Dermis microvascular lymphatic vessel endothelial cell (primary cell): ENCODE measurements around the gene CYP2W1. TPM values are rescaled to one million over a fixed set of nuclear protein-coding genes. Genes with fewer than 3 reads are reported as not detected.
A peak's percentile ranks its signal among the peaks of the same experiment; 100 is the strongest.

Experiments
- DNase-seq, 2 donors: peaks; one replicate each; pipeline versions ENCODE4 v3.0.0 to v3.0.0-alpha.2; 2010; ENCODE audit warnings: low read depth in 2 of 2
- total RNA-seq: library from RNA; depleted of rRNA; stranded (reverse); fragments of >200 nt; gene quantifications from 2 replicates; pipeline ENCODE4 v1.2.1, GENCODE V29; 2014

Gene CYP2W1
- total RNA-seq, 1 donor from 2014 or later: not detected

GRCh38 chr7:1014681-1015080, 31.7 kb downstream of the CYP2W1 start:
- no peak for DNase-seq

DNA sequence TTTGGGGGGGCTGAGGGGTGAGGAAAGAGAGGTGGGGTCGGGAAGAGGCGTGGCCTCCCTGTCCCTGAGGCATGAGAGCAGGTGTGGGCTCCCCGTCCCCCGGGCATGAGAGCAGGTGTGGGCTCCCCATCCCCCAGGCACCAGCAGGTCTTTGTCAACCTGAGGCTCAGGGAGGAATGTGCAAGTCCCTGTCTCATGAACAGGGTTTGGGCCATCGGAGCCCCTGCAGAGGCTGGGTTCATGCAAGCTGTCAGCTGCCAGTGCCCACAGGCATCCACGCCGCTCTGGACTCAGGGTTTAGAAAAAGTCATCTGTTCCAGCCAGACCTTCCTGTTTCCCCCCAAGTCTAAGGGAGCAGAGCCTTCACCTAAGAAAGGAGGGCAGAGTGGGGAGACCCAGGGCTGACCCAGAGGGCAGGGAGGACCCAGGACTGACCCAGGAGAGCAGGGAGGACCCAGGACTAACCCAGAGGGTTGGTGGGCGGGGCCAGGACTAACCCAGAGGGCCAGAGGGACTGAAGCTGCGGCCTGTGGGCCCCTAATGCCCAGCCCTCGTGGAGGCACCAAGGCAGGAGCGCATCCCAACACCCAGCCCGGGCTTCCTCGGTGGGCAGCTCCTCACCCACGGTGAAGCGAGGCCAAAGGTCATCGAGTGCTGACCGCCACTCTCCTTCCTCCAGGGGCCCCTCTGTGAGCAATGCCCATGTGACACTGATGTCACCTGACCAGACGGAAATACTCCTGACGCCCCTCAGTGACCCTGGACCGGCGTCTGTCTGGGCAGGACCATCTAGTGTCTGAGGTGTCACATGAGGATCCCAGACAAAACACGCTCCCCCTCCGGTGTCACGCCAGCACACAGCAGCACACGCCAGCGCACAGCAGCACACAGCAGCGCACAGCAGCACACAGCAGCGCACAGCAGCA, 32.5 kb downstream of the CYP2W1 start:
- peak; percentile 39 to 65 for DNase-seq

- DNase-seq: no peak
Observed at GRCh38 chr7:1016577-1017531, 33.9 kb downstream of the CYP2W1 start.

- DNase-seq: no peak
Observed at GRCh38 chr7:1017586-1018333, 34.8 kb downstream of the CYP2W1 start.

GRCh38 chr7:1018334-1018695, 35.3 kb downstream of the CYP2W1 start:
- no peak for DNase-seq

GRCh38 chr7:1019255-1019785, 36.3 kb downstream of the CYP2W1 start:
- DNase-seq: no peak

GRCh38 chr7:1019789-1020610, 37.0 kb downstream of the CYP2W1 start:
- no peak for DNase-seq

- peak in 1 of 2 donors; percentile 35 for DNase-seq
Observed at GRCh38 chr7:1020849-1021251, 37.9 kb downstream of the CYP2W1 start.

DNA sequence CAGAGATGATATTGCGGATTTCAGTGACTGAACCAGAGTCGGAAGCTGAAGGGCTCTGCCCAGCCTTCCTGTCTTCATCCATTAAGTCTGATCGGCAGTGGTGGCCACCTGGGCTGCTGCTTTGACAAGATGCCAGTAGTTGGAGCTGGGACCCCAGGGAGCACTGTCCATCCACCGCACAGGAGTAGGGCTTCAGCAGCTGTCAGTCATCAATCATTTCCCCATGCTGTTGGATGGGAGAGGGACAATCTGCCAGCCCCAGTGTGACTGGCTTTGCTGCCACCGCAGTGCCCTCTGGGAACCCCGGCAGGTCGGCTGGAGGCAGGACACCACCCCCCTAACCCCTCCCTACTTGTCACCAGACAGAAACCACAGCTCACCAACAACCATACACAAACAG, 38.4 kb downstream of the CYP2W1 start:
- no peak for DNase-seq

DNA sequence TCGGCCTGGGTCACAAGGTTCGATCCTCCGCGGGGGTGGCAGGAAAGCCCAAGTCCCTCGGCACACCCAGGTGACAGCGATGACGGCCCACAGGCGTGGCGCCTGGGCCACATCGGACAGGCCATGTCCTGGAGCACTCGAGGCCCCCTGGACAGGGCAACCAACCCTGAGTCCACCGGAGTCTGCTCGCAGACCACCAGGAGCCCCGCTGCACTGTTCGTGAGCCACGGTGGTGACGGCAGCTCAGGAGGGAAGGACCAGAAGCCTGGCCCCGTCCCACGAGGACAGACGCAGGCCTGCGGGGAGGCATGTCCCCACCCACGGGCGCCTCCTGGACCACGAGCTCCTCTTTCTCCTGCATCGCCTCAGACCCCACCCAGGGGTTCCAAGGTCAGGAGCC, 39.0 kb downstream of the CYP2W1 start:
- no peak for DNase-seq

GRCh38 chr7:1022356-1022755, 39.4 kb downstream of the CYP2W1 start:
- DNase-seq: no peak

GRCh38 chr7:1022801-1023465, 40.0 kb downstream of the CYP2W1 start:
- no peak for DNase-seq

GRCh38 chr7:1024331-1024841, 41.4 kb downstream of the CYP2W1 start:
- no peak for DNase-seq

DNA sequence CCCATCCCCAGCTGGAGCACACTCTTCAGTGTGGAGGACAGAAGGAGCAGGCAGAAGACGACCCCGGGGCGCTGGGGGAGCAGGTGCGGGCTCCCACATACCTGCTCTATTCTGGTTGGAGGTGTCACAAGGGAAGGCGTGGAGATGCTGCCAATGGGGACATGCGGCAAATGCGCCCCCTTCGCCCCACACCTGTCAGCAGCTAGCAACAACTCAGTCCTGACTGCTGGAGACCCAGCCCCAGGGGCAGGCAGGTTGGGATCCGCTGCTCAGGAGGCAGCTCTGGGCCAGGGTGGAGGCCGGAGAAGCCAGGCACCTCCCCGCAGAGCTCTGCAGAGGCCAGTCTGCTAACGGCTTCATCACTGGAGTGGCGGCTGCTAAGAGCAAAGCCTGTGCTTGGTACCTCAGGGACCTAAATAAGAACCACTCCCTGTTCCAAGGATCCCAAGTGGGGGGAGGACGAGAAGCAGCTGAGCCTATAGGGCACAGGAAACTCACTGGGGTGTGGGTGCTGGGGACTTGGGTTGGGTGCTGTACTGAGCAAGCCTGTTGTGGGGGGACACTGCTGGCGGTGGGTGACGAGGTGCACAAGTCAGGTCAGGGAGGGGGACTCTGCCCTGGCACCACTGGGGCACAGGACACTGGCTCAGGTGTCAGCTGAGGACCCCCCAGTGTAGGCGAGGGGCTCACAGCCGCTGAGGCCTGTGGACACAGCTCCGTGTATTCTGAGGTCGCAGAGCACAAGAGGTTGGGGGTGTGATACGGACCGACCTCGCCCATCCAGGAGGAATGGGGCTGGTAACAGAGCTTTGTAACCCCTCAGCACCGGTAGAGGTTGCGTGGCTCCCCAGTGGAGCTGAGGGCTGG, 42.1 kb downstream of the CYP2W1 start:
- no peak for DNase-seq

DNA sequence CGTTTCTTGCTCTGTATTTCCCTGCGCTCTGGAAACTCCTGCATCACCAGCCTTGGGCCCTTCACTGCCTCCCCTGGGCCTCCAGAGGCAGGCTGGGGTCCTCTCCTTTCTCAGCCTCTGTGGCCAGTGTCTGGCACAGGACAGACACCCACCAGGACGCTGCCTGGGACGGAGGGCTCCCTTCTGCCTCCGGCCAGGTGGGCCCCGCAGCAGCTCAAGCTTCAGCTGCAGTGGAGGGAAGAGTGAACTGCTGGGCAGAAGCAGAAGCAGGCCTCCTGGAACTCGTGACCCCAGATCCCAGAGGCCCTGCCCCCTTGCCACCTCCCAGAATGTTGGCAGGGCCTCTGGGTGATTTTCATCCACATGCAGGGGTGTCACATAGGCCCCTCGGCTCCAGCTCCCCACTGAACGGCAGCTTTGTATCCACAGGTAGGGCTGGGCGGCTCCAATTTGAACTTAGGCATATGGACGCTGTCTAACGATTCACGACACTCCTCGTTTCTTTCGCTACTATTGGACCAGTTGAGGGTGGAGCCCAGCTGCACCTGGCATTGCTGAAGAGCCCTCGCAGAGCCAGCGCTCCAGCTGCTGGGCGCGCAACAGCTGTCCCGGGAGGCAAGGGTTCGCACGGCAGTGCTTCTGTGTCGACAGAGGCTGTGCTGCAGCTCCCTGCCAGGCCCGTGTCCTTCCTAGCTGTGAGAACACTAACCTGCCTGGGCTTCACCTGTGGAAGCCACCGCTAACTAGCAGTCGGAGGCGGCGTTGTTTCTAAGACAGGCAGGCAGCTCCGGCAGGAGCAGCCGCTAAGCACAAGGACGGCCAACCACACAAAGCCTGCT, 43.0 kb downstream of the CYP2W1 start:
- no peak for DNase-seq

GRCh38 chr7:1026721-1027161, 43.8 kb downstream of the CYP2W1 start:
- DNase-seq: no peak

GRCh38 chr7:1027242-1028043, 44.5 kb downstream of the CYP2W1 start:
- peak in 1 of 2 donors; percentile 22 for DNase-seq
